DLD1 (cell line): ENCODE measurements around the gene CEP41.
"Not testable (repeated sequence)": the region's sequence is repeated elsewhere in the genome, so short reads cannot be mapped to it uniquely, and the experiment has no call there.

Source experiments
- in situ Hi-C: cut with HindIII; loops from 2 replicates; pipeline ENCODE4 v1.10.0; 2017; ENCODE audit warnings: low sequenced_read_pairs

Gene CEP41

DNA sequence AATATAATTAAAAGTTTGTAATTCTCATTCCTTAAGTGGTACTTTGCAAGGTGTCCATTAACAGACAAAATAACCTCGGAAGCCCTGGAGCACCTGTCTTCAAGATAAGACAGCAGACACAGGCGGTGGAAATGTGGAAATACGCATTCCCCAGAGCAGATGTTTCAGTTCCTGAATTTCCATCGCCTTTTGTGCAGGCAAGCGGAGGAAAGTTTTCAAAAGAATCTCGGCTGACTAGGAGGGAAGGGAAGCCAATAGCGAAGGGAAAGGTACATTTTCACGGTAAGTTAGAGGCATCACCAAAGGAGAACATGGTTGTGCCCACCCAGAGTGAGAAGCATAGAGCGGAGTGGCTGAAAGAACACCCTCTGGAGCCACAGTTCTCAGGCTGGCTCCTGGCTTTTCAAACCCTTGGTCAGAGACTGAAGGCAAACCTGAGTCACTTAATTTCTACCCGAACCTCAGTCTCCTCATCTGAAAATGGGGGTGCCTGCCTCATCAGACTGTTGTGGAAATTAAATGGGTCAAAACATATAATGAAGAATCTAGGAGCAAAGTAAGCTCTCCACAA is 46.9 kb downstream of the CEP41 start:
- in situ Hi-C loops: no loop called here

DNA sequence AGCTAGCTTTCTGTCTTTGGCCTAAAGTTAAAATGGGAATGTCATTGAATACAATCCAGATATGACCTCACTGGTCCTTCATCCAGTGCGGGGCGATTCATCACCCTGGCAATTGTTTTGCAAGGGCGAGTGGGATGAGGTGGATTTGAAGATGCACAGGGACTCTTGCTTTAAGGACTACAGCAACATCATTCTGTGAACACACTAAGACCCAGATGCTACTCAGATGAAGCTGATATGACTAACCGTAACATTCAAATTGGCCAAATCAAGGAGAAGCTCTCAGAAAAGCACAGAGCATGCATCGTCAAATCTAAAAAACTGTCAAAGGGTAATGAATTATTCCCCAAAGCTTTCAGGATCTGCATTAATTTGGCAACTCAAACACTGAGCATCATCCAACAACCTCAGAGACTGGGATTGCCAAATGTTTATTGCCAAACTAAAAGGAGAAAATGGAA is 47.7 kb downstream of the CEP41 start:
- in situ Hi-C loops: no loop called here

DNA sequence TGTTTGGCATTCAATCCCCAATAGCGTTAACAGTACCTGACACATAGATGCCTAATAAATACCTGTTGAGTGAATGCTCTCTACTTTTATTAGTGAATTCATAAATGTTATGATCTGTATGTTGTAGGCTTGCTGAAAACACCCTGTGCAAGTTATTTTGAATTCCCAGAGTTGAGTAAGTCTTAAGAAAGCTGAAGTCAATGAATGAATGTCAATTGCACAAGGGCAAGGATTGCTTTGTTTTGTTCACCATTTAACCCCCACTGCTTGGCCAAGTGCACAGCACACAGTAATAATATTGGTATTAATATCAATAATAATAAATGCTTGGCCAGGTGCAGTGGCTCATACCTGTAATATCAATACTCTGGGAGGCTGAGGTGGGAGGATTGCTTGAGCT is 50.3 kb downstream of the CEP41 start:
- in situ Hi-C loops: no loop called here

DNA sequence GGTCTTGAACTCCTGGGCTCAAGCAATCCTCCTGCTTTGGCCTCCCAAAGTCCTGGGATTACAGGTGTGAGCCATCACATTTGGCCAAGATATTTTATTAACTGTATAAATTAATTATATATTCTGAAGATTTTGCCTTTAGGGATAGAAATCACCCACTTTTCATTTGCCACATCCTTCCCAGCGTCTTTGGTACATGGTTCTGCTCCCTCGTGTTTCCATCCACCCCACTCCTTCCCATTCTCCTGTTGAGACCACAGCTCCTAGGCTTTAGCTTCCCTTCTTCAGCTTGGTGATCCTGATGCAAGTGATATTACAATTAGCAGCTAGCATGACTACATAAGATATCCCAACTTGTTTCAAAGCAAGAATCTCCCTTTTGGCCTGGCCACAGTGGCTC is 52.1 kb downstream of the CEP41 start:
- in situ Hi-C loops: no loop called here

DNA sequence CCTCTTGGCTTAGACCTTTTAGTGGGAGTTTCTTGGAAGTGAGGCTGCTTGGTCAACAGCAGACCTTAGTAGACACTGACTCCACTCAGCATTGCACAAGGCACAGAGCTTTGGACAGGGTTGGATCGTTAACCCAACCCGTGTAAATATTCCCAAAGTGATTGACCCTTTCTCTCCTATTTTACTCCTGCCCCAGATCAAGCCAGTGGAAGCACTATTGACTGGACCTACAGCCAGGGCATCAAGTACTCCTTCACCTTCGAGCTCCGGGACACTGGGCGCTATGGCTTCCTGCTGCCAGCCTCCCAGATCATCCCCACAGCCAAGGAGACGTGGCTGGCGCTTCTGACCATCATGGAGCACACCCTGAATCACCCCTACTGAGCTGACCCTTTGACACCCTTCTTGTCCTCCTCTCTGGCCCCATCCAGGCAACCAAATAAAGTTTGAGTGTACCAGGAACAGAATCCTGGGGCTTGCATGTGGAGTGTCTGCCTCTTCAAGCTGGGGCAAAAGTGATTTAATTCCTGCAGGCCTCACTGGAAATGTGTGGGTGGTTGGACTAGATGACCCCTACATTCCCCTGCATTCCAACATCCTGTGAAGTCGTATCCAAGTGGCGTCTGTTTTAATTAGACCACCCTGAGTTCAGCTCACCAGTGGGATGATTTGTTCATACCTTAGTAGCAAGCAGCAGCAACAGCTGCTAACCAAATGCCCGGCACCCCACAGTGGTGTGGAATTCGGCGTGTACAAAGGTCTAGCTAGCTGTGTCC is 53.0 kb downstream of the CEP41 start:
- in situ Hi-C loops: no loop called here

DNA sequence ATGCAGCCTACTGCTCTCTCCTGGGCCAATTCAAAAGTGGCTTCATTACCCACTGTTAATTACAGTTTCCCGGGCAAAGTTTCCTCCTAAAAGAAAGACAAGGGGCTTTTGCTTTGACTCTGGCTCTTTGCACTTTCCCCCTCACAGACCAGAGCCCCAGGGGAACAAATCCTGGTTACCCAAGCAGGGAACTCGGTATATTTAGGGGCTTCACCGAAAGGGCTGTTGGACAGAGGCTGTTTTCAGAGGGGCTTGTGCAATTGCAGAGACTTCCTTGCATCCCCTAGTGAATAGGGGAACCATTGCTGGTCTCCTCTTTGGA is 53.5 kb downstream of the CEP41 start:
- in situ Hi-C loops: no loop called here

DNA sequence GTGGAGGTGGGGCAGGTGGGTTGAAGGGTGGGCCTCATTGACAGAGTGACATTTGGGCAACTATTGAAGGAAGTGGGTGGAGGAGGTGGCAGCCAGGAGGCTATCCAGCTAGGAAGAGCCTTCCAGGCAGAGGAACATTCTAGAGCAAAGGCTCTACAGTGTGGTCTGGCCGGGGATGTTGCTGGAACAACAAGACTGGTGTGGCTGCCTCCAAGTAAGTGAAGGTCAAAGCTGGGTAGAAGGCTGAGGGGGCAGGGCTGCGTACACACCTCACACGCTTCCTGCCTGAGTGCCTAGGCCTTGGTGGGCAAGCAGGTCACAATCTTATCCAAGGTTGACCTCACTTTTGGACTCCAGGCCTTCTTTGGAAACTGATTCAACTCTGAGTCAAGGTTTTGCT is 53.9 kb downstream of the CEP41 start:
- in situ Hi-C loops: no loop called here

DNA sequence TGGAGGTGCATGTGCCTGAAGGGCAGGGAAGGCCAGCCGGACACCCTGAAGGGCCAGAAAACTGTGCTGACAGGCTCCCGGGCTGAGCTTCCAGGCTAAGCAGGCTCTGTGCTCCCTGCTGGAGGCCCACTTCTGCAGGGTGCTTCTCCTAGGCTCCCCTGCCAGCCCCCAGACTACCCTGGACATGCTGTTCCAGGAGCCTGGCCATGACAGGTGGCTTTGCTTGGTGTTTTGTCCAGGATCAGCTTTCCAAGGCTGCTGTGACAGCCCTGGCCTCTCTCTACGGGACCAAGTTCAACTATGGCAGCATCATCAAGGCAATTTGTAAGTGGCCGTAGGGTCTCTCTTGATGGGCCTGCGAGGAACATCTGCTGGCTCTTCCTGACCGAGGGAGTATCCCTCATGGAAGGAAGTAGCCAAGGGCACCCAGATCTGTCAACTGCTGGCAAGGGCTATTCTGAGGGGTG is 55.2 kb downstream of the CEP41 start:
- in situ Hi-C loops: no loop called here

DNA sequence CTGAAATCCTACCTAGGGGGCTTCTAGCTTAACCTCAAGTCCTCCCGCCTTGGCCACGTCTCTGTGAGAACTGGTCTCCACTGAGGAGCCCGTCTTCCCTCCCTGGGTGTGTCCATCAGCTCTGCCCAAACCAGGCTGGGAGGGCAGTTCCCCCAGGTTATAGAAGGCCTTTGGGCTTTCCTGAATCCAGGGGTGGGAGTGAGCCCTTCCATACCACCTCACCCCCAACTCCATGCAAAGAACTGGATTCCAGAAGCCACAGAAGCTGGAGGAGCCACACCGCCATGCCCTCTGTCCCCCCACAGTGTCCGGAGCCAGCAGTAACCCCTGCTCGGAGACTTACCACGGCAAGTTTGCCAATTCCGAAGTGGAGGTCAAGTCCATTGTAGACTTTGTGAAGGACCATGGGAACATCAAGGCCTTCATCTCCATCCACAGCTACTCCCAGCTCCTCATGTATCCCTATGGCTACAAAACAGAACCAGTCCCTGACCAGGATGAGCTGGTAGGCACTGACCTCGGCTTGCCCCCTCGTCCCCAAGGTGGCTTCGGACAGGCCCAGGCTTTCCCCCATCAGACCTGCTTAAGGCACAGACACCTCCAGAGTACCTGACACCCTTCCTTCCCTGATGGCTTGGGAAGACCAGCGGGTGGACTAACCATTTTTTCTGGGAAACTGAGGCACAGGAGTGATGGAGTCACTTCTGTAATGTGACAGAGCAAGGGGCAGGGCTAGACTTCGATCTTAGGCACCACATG is 55.8 kb downstream of the CEP41 start:
- in situ Hi-C loops: no loop called here

DNA sequence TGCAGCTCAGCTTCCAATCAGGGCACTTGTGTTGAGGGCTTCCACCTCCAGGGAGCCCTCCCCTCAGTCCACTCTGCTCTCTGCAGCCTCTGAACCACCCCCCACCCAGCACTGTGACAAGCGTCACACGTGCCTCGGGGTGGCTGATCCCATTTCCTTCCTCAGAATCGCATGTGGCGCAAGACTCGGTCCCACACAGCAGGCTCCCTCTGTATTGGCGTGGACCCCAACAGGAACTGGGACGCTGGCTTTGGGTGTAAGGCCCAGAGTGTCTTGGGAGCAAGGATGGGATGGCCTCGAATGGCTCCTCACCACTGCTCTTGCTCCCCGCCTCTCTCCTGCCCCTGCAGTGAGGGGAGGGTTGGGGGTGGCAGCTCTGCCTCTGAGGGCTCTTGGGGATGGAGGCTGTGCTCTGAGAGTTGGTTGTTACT is 56.4 kb downstream of the CEP41 start:
- in situ Hi-C loops: no loop called here

DNA sequence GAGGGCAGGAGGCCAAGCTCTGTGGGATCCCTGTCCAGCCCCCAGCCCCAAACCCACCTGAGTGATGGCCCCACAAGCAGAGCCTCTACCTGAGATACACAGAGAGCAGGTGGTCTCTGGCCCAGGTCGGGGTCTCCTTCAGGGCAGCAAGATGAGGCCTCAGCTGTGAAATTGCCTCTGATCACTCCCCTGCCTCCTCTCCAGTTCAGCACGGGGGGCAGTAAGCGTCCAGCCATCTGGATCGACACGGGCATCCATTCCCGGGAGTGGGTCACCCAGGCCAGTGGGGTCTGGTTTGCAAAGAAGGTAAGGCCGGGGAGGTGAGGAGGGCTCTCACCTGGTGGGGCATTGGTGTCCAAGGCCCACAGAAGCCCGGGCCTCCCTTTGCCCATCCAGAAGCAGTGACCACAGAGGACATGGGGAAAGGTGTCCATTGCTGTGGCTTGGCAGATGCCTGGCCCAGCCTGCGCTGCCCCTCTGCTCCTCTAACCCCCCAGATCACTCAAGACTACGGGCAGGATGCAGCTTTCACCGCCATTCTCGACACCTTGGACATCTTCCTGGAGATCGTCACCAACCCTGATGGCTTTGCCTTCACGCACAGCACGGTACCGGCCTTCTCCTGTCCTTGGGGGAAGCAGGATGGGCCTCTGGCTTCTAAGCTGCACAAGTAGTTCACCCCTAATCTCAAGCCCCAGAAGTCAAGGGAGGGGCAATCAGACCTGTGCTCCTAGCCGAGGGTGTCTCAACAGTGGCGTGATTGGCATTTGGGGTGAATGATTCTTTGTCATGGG is 57.4 kb downstream of the CEP41 start:
- in situ Hi-C loops: no loop called here

DNA sequence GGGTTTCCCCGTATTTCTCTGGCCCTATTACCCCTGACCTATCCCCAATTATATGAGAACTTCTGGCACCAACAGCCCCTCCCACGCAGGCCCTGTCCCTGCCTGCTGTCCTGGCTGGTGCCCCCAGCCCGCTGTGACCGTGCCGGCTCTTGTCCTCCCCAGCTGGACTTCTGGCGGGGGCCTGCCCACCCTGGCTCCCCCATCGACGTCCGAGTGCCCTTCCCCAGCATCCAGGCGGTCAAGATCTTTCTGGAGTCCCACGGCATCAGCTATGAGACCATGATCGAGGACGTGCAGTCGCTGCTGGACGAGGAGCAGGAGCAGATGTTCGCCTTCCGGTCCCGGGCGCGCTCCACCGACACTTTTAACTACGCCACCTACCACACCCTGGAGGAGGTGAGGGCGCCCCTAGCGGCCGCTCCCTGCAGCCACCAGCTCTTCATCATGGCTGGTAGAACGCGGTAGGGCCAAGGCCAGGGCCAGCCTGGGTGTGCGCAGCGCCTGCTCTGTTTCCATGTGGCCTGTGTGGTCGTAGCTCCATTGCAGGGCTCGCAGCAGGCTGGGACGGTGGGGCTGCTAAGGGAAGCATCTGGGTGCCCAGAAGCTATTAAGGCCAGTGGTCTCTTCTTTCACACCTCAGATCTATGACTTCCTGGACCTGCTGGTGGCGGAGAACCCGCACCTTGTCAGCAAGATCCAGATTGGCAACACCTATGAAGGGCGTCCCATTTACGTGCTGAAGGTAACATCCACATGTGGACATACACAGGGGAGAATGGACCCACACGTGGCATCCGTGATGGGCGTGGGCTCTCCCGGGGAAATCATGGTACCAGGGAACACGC is 59.1 kb downstream of the CEP41 start:
- in situ Hi-C loops: no loop called here

DNA sequence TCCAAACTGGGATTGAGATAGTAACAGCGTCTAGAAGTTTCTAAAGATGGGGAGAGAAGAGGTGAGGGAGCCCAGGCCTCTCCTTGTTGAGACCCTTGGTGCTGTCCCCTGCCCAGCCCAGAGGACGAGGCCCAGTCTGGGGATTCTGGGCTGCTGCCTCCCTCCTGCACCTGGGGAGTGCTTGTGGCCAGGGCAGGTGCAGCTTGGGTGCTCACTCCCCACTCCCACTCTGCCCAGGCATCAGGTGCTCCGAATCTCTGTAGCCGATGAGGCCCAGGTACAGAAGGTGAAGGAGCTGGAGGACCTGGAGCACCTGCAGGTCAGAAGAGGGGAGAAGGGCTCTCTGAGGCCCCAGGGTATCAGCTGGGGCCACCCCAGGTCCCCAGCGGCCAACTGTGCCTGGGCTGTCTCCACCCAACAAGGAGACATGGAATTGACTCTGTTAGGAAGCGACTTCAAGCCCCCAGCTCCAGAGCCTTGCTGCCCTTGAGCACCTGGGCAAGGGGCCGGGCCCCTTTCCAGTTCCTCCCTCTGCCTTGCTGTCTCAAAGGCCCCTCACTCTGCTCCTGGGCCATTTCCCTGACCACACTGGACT is 59.9 kb downstream of the CEP41 start:
- in situ Hi-C loops: no loop called here

DNA sequence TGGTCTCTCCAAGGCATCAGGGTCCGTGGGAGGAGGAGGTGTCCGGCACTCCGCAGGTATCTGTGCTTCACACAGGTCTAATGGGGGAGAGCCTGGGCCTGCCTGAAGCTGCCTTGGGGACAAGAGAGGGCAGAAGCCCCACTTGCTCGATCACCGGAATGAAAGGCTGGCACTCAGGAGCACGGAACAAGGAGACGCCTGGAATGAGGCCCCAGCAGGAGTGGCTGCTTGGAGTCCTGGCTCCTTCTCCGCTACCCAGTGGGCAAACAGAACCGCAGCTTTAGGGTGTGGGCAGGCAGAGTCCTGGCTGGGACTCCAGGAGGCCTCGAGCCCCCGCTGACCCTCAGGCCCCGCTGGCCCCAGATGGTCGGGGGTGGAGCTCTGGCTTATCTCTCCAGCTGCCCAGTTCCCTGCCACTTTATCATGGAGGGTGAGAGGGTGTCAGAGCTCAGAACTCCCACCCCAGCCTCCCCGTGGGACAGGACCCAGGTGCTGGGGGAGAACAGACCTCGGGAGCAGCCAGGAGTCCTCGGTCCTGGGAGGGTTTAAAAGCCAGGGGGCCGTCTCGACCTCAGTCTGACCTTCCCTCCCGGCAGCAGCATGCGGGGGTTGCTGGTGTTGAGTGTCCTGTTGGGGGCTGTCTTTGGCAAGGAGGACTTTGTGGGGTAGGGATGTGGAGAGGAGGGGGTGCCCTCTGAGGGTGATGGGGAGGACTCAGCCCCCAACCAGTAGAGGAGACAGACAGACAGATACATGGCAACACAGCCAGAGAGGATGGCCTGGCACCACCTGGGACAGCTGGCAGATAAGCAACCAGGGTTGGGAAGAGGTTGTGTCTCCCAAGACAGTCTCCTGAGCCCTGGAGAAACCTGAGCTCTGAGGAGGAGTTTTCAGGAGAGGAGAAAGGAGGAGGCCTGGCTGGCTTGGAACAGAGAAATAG is 60.6 kb downstream of the CEP41 start, which contains the start of gene CPA1:
Gene CPA1 (plus strand): TSS at position 574 of the 940 bp plus-strand sequence. CDS start 27 bp downstream, at position 601.
- in situ Hi-C loops: no loop called here

DNA sequence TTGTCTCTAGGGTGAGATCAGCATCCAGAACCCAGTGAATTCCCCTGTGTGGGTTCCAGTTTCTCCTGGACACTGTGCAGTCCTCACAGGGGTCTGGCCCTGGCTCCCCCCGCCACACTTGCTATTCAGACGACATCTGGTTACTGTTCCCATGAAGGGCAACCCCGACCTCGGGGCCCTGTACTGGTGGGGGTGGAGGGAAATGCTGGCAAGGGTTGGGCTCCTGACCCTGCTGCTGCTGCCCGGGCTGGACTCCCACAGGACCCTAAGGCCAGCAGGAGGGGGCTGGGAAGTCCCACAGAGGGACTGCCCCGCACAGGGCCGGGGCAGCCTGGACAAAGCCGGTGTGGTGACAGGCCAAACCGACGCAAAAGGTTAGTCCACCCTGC is 61.3 kb downstream of the CEP41 start:
- in situ Hi-C loops: no loop called here

DNA sequence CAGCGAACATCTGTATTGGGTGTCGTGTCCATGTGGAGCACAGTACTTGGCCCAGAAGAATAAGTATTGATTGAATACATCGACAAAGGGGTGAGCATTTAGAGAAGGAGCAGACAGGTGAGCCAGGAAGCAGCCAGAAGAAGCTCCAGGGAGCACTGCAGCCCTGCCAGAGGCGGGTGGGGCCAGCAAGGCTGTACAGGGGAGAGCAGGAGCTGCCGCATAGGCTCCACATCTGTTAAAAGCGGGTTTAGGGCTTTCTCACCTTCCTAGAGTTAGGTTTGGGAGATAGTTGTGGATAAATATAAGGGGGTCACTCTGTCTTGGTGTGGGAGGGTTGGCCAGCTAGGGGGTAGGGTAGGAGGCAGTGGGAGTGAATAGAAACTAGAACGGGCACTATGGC is 61.8 kb downstream of the CEP41 start:
- in situ Hi-C loops: no loop called here

DNA sequence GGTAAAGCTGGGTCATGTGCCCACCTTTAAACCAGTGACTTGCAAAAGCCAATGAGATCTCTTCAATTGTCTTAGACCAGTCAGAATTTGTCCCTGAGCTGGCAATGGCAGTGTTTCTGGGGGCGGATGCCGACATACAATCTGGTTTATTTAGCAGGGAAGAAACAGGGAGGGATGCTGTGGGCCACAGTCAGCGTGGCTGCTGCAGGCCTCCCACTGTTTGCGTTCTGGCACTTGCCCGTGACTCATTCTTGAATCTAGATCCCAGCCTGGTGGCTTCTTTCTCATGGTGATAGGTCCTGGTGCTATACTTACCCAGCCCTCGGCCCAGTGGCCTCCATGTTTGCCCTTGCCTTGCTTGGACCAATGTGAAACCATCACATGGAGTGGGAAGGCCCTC is 63.6 kb downstream of the CEP41 start:
- in situ Hi-C loops: no loop called here

DNA sequence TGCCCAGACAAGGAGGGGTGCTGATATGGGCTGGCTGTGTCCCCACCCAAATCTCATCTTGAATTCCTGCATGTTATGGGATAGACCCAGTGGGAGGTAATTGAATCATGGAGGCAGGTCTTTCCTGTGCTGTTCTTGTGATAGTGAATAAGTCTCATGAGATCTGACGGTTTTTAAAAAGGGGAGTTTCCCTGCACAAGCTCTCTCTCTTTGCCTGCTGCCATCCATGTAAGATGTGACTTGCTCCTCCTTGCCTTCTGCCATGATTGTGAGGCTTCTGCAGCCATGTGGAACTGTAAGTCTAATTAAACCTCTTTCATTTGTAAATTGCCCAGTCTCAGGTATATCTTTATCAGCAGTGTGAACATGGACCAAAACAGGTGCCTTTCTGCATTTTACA is 64.4 kb downstream of the CEP41 start:
- in situ Hi-C loops: not testable (repeated sequence)

DNA sequence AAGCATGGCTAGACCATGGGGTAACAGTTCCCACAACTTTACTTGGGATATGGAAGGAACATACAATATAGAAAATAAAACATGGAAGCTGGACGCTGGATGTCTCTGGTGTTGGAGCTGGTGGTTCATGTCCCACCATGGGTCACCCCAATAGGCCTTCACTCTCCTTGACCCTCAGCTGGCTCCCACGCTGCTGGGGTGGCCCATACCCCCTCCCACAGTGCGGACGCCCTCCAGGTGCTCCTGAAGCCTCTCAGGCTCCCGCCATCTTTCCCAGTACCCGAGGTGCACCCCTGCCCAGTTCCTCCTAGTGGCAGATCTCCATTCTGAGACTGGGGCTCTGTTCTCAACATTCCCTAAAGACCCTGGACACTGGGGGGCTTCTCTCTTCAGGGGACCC is 66.3 kb downstream of the CEP41 start:
- in situ Hi-C loops: no loop called here
